Left hindlimb (tissue), 1 donor: ENCODE results near the gene PCCA.
A peak's percentile ranks its signal among the peaks of the same experiment; 100 is the strongest.
"Not testable (repeated sequence)": the region's sequence is repeated elsewhere in the genome, so short reads cannot be mapped to it uniquely, and the experiment has no call there.

Source experiments
- DNase-seq: peaks from one replicate; pipeline ENCODE4 v3.0.0-alpha.2; 2018

PCCA gene

DNA sequence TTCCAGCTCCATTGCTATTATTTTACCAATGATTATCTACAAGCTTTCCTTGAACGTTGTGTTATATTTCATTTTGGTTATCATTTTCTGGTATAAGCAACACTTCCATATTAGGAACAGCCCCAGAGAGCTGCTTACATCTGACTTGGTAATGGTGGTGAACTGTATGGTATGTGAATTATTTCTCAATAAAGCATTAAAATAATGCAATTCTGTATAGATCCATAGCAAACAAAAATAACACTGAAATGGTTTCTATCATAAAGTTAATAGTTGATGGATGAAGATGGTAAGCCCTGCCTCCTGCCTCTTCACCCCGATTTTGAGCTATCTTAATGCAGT lies 472.2 kb downstream of the PCCA start:
- DNase-seq: no peak

DNA sequence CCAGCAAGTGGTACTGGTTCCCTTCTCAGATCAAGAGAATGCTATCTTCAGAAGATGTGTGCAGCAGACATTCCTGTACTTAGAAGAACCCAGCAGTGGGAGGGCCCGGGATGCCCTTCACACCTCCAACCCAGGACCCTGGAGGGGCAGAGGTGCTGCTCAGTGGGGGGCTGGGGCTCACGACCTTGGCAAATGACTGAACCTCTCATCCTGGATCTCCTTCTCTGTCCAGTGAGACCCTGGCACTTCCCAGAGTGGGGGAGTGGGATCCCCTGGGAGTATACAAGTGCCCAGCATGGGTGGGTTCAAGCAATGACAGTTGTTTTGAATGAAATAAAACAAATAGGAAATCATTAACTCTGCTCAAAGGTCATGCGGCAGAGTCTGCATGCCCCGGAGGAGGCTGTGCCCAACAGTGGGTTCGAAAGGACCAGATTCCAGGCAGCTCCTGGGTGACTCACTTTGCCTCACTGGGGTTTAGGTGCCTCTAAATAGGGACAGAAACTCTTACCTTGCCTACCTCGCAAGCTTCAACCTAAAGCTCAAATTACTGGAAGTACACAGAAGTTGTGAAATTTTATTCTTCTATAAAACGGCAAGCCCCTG lies 472.8 kb downstream of the PCCA start:
- no peak for DNase-seq

DNA sequence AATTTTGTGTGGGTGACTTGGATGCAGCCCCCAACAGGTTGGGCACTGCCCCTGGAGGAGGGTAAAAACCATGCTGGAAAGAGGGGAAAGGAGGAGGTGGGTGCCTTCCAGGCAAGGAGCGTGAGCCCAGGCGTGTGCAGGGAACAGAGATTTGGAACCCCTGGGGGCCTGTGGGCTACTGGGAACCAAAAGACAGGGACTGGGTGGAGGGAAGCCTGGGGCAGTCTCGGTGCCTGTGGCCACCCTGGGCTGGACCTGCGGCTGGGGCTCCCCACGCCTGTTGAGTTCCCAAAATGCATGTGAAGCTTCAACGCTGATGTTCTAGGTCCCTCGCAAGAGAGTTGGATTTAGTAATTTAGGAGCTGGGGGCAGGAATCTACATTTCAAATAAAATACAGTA lies 474.9 kb downstream of the PCCA start:
- no peak for DNase-seq

DNA sequence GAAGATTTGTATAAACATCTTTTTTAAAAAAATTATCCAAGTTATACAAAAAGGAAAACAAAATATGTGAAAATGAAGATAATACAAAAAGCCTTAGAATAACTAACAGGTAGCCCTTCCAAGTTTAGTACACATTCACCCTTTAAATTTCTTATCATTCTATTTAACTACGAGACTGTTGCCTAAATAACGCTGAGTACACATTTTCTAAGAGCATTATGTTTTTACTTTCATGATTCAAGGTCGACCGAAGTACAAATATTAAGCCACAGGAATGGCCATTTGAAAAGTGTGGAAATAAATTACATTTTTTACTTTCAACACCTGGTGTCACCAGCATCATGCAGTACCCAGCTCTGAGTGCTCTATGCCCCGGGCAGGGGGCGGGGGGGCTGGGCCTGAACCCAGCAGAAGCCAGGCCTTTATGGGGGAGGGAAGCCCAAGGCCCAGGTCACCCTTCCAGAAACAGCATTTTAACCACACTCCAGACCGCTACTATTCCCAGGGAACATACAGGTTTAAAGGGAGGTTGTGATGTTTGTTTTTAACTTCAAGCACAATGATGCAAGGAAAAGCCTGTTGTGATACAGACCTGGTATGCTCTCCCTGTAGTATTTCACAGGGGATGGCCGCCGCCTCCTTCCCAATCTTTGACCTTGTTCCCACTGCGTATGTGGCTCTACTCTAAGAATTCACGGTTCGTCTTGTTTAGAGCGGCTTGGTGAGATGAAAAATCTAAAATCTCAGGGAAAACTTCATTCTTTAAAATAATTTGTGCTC lies 475.7 kb downstream of the PCCA start:
- no peak for DNase-seq

DNA sequence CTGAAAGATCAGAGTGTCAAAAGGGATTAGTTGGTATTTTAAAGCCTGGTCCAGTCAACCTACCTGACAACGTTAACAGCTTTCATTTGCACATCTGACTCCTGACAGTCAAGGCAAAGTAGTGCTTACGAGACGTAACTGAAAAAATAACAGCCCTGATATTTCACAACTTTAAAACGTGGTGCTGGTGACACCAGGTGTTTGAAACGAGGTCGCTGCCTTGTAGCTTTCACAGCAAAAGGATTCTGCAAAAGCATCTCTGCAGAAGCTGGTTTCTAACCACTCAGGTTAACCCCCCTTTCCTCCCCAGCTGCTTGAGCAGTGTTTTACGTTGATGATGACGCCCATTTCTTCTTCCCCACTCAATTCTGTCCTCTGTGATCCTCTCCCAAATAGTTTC lies 476.4 kb downstream of the PCCA start:
- DNase-seq: no peak

DNA sequence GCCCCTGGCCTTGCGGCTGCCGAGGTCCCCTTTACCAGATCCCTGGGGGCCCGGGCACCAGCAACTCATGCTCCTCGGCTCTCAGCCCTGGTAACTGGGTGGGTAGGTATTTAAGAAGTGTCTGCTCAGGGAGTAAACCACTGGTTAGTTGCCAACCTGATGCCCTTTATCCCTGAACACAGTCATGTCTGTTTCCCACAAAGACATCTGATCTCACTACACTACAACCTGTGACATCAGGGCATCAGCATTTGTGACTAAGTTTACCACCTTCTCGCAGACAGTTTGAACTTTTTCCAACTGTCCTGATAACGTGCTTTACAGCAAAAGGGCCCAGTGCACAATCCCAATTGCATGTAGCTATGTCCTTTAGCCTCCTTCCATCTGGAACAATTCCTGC lies 477.6 kb downstream of the PCCA start:
- no peak for DNase-seq

DNA sequence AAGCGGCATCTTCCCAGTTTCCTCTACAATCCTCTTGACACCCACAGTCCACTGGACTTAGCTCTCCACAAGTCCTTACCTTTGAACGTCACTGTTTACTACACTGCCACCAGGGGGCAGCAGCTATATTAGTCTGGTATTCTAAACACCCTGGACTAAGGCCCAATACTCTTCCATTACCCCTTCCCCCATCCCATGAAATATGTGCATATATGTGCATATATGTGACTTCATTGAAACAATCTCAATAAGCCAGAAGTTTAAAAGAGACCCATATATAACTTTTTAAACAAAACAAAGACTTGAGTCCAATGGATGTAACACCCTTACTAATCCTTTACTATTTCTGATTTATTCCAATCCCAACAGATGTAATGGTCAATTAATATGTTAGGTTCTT lies 484.2 kb downstream of the PCCA start:
- DNase-seq: peak; percentile 44

DNA sequence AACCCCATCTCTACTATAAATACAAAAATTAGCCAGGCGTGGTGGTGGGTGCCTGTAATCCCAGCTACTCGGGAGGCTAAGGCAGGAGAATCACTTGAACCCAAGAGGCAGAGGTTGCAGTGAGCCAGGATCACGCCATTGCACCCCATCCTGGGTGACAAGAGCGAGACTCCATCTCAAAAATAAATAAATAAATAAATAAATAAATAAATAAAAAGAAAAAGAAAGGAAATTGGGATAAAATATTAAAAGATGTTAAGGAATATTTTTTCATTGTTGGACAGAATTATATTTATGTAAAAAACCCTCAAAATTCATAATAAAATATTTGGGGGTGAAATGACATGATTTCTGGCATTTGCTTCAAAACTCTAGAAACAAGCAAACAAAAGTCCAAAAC lies 488.3 kb downstream of the PCCA start:
- DNase-seq: not testable (repeated sequence)
